Activated CD8-positive, alpha-beta memory T cell treated with anti-CD3 and anti-CD28 coated beads, Interleukin-2, amount 50 U/mL, for 1 hour (primary cell): ENCODE data around the gene ANAPC4.

Source experiments
- DNase-seq: peaks from one replicate; pipeline ENCODE4 v3.0.0-alpha.2; 2020; ENCODE audit errors: extremely low read depth

Gene ANAPC4

DNA sequence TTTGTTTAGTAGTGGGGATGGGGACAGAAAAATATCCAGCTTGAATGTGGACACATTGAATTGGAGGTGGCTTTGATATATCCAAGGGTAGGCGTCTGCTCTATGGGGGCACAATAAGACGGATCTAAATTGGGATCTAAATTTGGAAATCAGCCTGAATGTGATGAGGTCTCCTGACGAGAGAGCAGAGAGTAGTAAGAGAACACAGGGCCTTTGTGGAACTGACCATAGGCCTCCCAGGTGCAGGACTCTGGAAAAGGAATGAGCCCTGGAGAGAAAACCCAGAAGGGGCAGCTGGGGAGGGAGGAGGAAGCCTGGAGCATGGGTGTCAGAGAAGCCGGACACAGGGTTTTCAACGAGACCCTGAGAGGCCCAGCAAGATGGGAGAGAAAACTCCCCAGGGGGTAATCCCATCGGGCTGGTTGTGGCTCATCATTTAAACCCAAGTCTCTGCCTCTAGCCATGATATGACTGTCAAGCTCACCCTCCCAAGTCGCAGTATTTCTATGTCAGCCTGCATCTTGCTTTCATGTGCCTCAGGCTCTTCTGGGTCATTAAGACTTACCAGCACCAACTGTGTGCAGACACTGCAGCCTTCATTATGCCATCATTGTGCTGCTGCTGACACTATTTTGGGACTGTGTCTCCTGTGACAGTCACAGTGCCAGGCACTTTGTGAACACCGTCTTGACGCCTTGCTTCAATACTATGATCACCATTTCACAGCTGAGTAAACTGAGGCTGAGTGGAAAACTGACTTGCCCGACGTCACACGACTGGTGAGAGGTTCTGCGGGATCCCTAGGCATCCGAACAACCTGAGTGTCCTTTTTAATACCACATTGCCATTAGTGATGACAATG, 57.1 kb downstream of the ANAPC4 start:
- DNase-seq: no peak

DNA sequence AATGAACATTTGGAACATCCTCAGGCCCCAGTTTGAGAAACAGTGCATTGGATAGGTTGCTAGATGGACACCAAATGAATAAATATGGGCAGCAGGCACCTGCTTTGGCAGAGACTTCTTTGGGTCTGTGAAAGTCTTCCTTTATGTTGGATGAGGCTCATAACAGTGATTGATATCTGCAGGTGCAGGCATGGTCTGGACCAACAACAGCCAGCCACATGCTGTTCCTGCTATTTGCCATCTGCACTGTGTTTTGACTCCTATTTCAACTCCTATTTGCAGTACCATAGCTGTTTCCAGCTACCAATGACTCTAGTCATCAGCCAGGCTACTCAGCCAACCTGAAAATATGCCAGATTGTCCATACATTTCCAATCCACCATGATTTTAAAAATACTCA, 60.9 kb downstream of the ANAPC4 start:
- DNase-seq: no peak

GRCh38 chr4:25439918-25440477, 62.9 kb downstream of the ANAPC4 start:
- no peak for DNase-seq

GRCh38 chr4:25440478-25441030, 63.5 kb downstream of the ANAPC4 start:
- no peak for DNase-seq

DNA sequence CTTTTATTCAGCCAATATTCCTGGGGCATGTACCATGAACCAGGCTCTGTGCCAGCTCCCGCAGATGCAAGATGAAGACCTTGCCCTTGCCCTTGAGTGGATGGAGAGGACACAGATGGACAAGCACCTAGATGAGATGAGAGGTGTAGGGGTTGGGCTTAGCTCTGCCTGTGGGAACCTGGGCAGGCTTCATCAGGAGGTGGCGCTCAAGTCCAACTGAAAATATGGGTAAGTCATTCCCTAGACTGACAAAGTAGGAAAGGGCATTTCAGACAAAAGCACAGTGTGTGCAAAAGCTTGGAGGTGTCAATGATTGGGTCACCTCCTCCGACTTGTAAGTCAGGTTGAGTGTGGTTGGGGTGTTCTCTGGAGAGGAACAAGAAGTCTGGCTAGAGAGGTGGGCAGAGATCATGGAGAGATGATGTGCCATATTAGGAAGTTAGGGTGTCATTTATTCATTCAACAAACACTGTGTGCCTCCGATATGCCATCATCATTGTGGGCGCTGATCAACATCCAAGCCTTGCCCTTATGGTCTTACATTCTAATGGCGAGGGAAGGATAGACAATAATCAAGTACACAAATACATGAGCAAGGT, 64.6 kb downstream of the ANAPC4 start:
- DNase-seq: no peak

GRCh38 chr4:25442863-25443307, 65.8 kb downstream of the ANAPC4 start:
- DNase-seq: no peak

GRCh38 chr4:25443851-25444250, 66.8 kb downstream of the ANAPC4 start:
- DNase-seq: no peak

- DNase-seq: no peak
These were observed 69.5 kb downstream of the ANAPC4 start for GRCh38 chr4:25446611-25447010.

GRCh38 chr4:25448379-25449109, 71.5 kb downstream of the ANAPC4 start:
- no peak for DNase-seq

- DNase-seq: no peak
These were observed 72.2 kb downstream of the ANAPC4 start for GRCh38 chr4:25449270-25449669.

GRCh38 chr4:25449688-25450087, 72.6 kb downstream of the ANAPC4 start:
- DNase-seq: no peak

GRCh38 chr4:25450491-25450901, 73.4 kb downstream of the ANAPC4 start:
- DNase-seq: no peak

GRCh38 chr4:25451676-25452075, 74.6 kb downstream of the ANAPC4 start:
- DNase-seq: no peak

DNA sequence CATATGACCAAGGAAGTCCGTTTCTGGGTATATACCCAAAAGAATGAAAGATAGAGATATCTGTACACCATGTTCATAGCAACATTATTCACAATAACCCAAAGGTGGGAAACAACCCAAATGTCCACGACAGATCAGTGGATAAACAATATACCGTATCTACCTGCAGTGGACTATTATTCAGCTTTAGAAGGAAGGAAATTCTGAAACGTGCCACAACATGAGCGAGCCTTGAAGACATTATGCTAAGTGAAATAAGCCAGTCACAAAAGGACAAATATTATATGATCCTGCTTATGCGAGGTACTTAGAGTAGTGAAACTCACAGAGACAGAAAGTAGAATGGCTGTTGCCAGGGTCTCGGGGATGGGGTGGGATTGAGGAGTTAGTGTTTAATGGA, 75.0 kb downstream of the ANAPC4 start:
- no peak for DNase-seq

GRCh38 chr4:25454476-25454875, 77.4 kb downstream of the ANAPC4 start:
- DNase-seq: no peak

GRCh38 chr4:25457053-25457715, 80.1 kb downstream of the ANAPC4 start:
- no peak for DNase-seq

GRCh38 chr4:25466966-25467697, 90.1 kb downstream of the ANAPC4 start:
- DNase-seq: no peak

GRCh38 chr4:25467843-25468242, 90.8 kb downstream of the ANAPC4 start:
- no peak for DNase-seq
